ENCODE data around the gene HPSE2.
"Not testable (repeated sequence)": the region's sequence is repeated elsewhere in the genome, so short reads cannot be mapped to it uniquely, and the experiment has no call there.

Gene HPSE2

DNA sequence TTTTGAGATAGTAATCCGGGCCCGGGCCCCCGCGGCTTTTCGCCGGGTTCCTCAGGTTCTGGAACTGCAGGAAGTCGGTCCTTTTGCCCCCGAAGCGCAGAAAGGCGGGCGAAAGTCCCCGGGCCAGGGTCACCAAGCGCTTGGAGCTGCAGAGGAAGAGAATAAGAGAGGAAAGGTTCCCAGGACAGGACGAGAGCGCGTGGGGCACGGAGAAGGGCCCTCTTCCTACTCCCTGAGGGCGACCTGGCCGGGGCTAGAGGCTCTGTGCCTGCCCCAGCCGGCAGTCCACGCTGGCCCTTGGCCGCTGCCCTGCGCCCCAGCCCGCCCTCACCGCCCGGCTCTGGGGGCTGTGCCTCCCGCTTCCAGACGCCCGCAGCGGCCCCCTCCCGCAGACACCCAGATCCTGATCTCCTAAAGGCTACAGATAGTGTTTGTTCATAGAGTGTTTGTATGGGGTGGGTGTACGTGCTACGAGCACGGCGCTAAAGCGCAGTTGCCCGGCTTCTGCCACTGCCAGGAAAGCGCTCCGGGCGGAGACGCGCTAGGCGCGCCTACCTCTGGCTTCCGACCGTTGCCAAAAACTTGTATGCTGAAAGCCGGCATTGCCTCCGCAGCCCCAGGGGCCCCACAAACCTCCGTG is 3.2 kb downstream of the HPSE2 start:
- Mint-ChIP-seq H3K27me3 (peaks cover 71% of the 10 kb centered on the region), H3K36me3 (peaks cover 2% of the 10 kb centered on the region), H3K27ac (no peak overlapping the region), H3K4me3 (no peak overlapping the region), H3K4me1 (peaks cover 22% of the 10 kb centered on the region), H3K9me3 (no peaks in the 10 kb centered on the region)
- CTCF ChIA-PET = no interaction called here
- DNase-seq = no peak

DNA sequence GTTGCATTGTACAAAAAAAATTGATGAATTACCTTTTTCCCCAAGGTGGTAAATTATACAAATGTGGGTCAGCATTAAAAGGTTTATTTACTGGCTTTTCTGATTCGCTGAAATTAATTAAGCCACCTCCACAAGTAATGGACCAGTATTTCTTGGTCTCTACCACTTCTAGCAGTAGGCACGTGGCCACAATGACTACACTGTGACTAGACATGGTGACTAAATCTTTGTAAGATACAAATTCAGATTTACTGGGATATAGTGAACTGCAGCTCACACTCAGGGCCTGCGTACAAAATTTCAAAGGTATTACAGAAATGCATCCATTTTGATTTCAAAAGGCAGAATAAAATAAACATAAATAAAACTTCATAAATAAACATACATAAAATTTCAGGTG is 10.9 kb downstream of the HPSE2 start:
- Mint-ChIP-seq H3K27ac (no peak overlapping the region), H3K9me3 (no peaks in the 10 kb centered on the region), H3K27me3 (peaks cover 4% of the 10 kb centered on the region), H3K4me3 (no peak overlapping the region), H3K4me1 (no peaks in the 10 kb centered on the region), H3K36me3 (no peaks in the 10 kb centered on the region)
- CTCF ChIA-PET = no interaction called here
- no peak for DNase-seq

DNA sequence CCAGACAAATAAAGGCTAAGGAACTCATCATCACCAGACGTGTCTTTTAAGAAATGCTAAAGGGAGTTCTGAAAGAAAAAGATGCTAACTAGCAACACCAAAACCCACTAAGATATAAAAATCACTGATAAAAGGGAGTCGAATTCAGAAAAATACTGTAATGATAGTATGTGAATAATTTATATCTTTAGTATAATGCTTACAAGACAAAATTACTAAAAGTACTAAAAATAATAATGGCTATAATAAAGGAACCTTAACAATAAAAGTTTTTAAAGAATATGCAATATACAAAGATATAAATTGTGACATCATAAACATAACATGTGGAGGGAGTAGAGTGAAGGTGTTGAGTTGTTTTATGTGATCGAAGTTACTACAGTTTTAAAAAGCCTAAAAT is 28.3 kb downstream of the HPSE2 start:
- Mint-ChIP-seq H3K27ac (no peak overlapping the region), H3K9me3 (no peaks in the 10 kb centered on the region), H3K4me3 (no peak overlapping the region), H3K27me3 (no peaks in the 10 kb centered on the region), H3K36me3 (no peaks in the 10 kb centered on the region), H3K4me1 (no peaks in the 10 kb centered on the region)
- CTCF ChIA-PET = no interaction called here
- DNase-seq = no peak

DNA sequence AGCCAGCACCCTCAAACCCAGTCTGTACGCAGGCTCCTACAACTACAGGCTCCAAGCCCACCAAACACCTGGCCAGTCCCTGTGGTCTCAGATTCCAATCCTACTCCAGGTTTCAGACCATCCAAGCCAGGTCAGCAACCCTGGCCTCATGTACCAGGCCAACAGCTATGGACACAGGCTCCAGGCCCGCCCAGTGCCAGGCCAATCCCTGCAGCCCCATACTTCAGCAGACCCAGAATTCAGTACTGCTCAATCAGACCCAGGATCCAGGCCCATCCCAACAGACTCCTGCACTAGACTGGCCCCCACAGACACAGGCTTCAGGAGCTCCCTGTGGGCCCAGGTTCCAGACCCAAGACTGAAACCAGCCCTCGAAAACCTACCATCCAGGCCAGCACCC is 32.3 kb downstream of the HPSE2 start:
- H3K36me3 Mint-ChIP-seq = no peaks in the 10 kb centered on the region
- H3K9me3 Mint-ChIP-seq = no peaks in the 10 kb centered on the region
- DNase-seq = no peak
- no peak overlapping the region for H3K27ac Mint-ChIP-seq
- H3K4me3 Mint-ChIP-seq = no peak overlapping the region
- no peaks in the 10 kb centered on the region for H3K4me1 Mint-ChIP-seq
- CTCF ChIA-PET = interaction anchor here (0.6 kb wide), 1 partner anchor 522 kb away, joined by 3 read pairs; no protein-coding TSS in a partner anchor
- no peaks in the 10 kb centered on the region for H3K27me3 Mint-ChIP-seq

DNA sequence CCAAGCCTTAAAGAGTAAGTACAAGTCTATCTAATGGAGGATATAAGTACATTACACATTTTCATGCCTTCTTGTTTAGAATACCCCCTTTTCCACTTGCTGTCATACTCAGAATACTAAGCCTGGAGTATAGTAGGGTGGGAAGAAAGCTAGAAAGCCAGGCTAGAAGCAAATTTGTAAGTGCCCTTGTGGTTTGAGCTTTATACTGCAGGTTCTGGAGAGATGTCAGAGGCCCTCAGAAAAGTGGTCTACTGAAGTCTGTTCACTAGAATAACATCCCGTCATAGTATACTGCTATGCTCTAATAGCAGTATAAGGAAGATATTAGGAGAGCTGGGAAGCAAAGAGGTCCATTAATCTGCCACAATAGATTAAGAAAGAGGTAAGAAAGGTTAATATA is 62.7 kb downstream of the HPSE2 start:
- Mint-ChIP-seq H3K27me3 (no peaks in the 10 kb centered on the region), H3K4me1 (no peaks in the 10 kb centered on the region), H3K27ac (no peak overlapping the region), H3K36me3 (no peaks in the 10 kb centered on the region), H3K9me3 (no peaks in the 10 kb centered on the region), H3K4me3 (no peak overlapping the region)
- DNase-seq = no peak
- CTCF ChIA-PET = interaction anchor here (1.3 kb wide), 1 partner anchor 74 kb away, joined by 3 read pairs; no protein-coding TSS in a partner anchor

DNA sequence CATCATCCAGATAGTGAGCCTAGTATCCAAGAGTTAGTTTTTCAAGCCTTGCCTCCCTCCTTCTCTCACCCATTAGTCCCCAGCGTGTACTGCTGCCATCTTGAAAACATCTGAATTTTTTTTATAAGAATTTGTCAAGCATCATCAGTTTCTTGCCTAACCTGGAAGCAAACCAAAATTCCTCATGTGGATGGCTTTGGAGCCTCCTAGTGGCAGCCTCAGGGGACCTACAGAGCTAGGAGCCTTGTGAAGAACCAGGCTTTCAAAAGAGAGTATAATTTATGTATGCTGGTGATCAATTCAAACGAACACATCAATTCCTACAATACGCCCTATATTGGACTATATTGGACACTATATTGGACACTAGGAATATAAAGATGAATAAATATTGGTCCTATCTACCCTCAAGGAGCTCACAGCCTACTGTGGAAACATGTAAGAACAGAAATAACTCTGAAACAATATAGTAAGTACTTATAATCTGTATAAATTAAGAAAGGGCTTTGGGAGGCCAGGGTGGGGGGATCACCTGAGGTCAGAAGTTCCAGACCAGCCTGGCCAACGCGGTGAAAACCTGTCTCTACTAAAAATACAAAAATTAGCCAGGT is 63.4 kb downstream of the HPSE2 start:
- H3K9me3 Mint-ChIP-seq = no peaks in the 10 kb centered on the region
- H3K4me3 Mint-ChIP-seq = no peak overlapping the region
- H3K27ac Mint-ChIP-seq = no peak overlapping the region
- no peaks in the 10 kb centered on the region for H3K4me1 Mint-ChIP-seq
- CTCF ChIA-PET = interaction anchor here (1.3 kb wide), 1 partner anchor 74 kb away, joined by 3 read pairs; no protein-coding TSS in a partner anchor
- no peaks in the 10 kb centered on the region for H3K36me3 Mint-ChIP-seq
- DNase-seq = no peak
- no peaks in the 10 kb centered on the region for H3K27me3 Mint-ChIP-seq

DNA sequence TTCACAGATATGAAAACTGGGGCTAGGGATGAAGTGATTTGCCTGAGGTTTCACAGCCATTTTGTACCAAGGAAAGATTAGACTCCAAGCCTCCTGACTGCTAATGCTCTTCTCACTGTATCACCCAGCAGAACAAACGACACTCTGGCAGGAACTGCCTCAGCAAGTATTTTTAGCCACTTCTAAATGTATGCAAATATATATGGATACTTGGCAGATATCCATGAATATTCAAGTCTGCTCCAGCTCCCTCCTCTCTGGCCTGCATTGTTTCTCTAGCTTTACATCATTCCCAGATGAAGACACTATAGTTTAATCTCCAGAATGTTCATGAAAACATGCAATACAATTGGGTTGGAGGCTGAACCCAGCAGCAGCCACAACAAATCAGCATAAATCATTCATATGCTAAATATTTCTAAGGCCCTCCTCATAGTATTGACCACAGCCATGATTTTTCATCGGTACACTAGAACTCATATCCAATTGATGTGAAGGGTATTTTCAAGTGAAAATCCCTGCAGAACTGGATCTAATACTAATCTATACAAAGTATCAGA is 65.5 kb downstream of the HPSE2 start:
- H3K4me1 Mint-ChIP-seq = no peaks in the 10 kb centered on the region
- H3K27ac Mint-ChIP-seq = no peak overlapping the region
- no peaks in the 10 kb centered on the region for H3K27me3 Mint-ChIP-seq
- no peaks in the 10 kb centered on the region for H3K9me3 Mint-ChIP-seq
- H3K36me3 Mint-ChIP-seq = no peaks in the 10 kb centered on the region
- H3K4me3 Mint-ChIP-seq = no peak overlapping the region
- CTCF ChIA-PET = no interaction called here
- DNase-seq = no peak

DNA sequence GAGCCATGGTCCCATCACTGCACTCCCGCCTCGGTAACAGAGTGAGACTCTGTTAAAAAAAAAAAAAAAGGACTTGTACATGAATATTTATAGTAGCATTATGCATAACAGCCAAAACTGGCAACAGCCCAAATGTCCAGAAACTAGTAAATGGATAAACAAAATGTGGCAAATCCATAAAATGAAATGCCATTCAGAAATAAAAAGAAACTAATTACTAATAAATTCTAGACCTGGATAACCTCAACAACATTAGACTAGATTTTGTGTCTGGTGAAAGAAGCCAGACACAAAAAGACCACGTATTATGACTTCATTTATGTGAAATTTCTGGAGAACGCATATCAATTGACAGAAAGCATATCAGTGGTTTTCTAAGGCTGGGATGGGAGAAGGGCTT is 74.5 kb downstream of the HPSE2 start:
- H3K4me3 Mint-ChIP-seq = no peak overlapping the region
- DNase-seq = no peak
- no peaks in the 10 kb centered on the region for H3K27me3 Mint-ChIP-seq
- no peaks in the 10 kb centered on the region for H3K36me3 Mint-ChIP-seq
- H3K27ac Mint-ChIP-seq = no peak overlapping the region
- H3K4me1 Mint-ChIP-seq = no peaks in the 10 kb centered on the region
- H3K9me3 Mint-ChIP-seq = no peaks in the 10 kb centered on the region
- CTCF ChIA-PET = no interaction called here

DNA sequence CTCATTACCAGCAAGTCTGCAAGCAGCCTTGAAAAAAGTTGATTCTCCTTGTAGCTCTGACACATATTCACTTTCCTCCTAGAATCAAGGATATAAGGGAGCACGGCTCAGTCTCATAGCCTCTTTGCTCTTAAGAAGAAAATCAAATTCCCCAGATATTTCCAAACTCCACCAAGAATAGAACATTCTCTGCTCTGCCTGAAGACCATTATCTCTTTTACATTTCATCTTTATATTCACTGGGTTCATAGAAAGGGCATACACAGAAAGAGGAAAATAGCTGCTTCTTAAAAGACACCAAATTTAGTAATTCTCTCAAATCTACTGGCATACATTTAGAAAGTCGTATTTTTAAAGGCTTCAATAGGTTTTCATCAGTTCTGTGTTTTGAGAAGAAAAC is 92.0 kb downstream of the HPSE2 start:
- DNase-seq = no peak
- Mint-ChIP-seq H3K36me3 (no peaks in the 10 kb centered on the region), H3K4me3 (no peak overlapping the region), H3K27ac (no peak overlapping the region), H3K27me3 (no peaks in the 10 kb centered on the region), H3K4me1 (no peaks in the 10 kb centered on the region), H3K9me3 (no peaks in the 10 kb centered on the region)
- CTCF ChIA-PET = no interaction called here

DNA sequence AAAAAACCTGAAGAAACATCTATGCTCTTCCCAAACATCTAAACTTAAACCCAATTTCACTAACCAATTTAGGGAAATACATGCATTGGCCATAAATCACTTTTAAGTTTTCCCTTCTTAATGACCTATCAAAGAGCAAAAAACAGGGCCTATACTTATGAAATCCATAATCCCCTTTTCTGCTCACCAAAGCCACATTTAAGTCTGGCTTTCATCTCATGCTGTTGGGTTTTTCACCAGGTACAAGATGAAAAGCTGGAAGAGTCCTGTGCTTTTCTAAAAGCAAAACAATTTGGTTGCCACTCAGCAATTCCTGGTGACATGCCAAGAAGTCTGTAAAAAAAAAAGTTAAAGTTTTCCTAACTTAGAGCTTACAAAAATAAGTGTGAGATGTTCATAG is 92.6 kb downstream of the HPSE2 start:
- no peak overlapping the region for H3K4me3 Mint-ChIP-seq
- H3K4me1 Mint-ChIP-seq = no peaks in the 10 kb centered on the region
- H3K27me3 Mint-ChIP-seq = no peaks in the 10 kb centered on the region
- no peak overlapping the region for H3K27ac Mint-ChIP-seq
- H3K9me3 Mint-ChIP-seq = no peaks in the 10 kb centered on the region
- CTCF ChIA-PET = no interaction called here
- no peaks in the 10 kb centered on the region for H3K36me3 Mint-ChIP-seq
- DNase-seq = no peak

DNA sequence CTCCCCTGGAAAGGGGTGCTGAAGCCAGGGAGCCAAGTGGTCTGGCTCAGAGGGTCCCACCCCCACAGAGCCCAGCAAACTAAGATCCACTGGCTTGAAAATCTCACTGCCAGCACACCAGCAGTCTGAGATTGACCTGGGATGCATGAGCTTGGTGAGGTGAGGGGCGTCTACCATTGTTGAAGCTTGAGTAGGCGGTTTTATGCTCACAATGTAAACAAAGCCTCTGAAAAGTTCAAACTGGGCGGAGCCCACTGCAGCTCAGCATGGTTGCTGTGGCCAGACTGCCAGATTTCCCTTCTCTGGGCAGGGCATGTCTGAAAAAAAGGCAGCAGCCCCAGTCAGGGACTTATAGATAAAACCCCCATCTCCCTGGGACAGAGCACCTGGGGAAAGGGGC is 102.8 kb downstream of the HPSE2 start:
- H3K9me3 Mint-ChIP-seq, H3K36me3 Mint-ChIP-seq, H3K4me3 Mint-ChIP-seq, H3K27me3 Mint-ChIP-seq, DNase-seq, H3K27ac Mint-ChIP-seq, CTCF ChIA-PET, H3K4me1 Mint-ChIP-seq: not testable (repeated sequence)

DNA sequence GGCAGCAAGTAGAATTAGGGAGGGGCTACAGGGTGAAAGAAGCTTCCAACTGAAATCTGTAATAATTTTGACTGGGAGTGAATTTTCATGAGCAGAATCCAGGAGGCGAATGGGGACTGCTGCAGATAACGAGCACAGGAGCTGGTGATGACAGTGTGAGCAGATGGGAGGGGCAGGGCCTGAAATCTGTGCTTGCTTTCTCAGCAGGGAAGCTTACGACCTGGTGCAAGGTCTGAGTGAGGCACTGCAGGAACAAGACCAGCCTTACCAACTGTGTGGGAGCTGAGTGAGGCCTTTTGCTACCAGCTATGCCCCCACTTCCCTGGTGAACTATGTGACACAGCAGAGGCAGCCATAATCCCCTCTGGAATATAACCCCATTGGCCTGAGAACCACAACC is 109.8 kb downstream of the HPSE2 start:
- Mint-ChIP-seq H3K27ac (no peak overlapping the region), H3K9me3 (peaks cover 7% of the 10 kb centered on the region), H3K36me3 (no peaks in the 10 kb centered on the region), H3K27me3 (no peaks in the 10 kb centered on the region), H3K4me3 (no peak overlapping the region), H3K4me1 (no peaks in the 10 kb centered on the region)
- CTCF ChIA-PET = no interaction called here
- no peak for DNase-seq

DNA sequence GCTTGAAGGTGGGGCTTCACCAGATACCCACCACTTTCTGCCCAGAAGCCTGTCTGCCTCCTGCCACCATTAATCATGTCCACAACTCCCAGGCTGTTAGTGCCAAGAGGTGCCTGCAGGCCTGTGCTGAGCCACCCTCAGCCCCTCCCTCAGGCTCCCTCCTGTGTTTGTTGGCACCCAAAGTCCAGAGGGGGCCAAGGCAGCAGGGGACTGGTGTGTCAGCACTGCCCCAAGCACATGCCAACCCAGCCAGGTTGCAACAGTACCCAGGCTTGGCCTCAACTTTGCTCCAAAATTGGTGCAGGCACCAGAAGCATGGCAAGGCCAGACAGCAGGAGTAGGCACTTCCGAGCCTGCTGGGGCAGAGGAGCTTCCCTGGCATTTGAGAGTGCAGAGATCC is 111.3 kb downstream of the HPSE2 start:
- no peak overlapping the region for H3K4me3 Mint-ChIP-seq
- H3K27me3 Mint-ChIP-seq = no peaks in the 10 kb centered on the region
- no peak overlapping the region for H3K27ac Mint-ChIP-seq
- CTCF ChIA-PET = no interaction called here
- H3K4me1 Mint-ChIP-seq = no peaks in the 10 kb centered on the region
- H3K9me3 Mint-ChIP-seq = peaks cover 4% of the 10 kb centered on the region
- DNase-seq = no peak
- H3K36me3 Mint-ChIP-seq = no peaks in the 10 kb centered on the region

DNA sequence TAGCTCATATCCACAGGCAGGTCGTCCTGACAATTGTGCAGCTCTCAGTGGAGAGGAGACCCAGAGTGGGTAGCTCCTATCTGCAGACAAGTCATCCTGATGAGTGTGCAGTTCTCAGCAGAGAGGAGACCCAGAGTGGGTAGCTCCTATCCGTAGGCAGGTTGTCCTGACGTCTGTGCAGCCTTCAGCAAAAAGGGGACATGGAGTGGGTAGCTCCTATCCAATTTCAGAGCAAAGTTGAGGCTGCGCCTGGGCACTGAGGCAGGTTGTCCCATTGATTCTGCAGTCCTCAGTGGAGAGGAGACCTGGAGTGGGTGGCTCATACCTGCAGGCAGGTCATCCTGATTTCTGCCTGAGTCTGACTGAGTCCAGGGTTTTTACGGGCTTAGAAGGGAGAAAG is 111.8 kb downstream of the HPSE2 start:
- CTCF ChIA-PET = no interaction called here
- H3K4me3 Mint-ChIP-seq = no peak overlapping the region
- peaks cover 4% of the 10 kb centered on the region for H3K9me3 Mint-ChIP-seq
- H3K4me1 Mint-ChIP-seq = no peaks in the 10 kb centered on the region
- no peaks in the 10 kb centered on the region for H3K36me3 Mint-ChIP-seq
- H3K27ac Mint-ChIP-seq = no peak overlapping the region
- H3K27me3 Mint-ChIP-seq = no peaks in the 10 kb centered on the region
- DNase-seq = no peak

DNA sequence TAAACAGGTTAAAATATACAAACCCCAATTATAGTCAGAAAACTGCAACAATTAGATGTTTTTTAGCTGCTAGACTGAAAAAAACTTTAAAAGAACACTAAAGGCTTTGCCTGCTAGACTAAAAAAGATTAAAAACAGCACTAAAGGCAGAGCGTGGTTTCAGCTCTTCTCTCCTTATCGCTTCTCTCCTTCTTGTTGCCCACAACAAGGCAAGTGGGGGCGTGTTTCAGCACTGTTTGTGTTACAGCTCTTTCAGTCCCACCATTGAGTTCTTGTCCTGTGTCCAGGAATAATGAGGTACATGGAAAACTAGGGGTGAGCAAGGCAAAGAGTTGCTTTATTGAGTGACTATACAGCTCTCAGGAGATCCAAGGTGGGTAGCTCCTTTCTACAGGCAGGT is 112.3 kb downstream of the HPSE2 start:
- no peaks in the 10 kb centered on the region for H3K27me3 Mint-ChIP-seq
- no peaks in the 10 kb centered on the region for H3K36me3 Mint-ChIP-seq
- H3K4me3 Mint-ChIP-seq = no peak overlapping the region
- no peaks in the 10 kb centered on the region for H3K4me1 Mint-ChIP-seq
- DNase-seq = no peak
- CTCF ChIA-PET = no interaction called here
- H3K27ac Mint-ChIP-seq = no peak overlapping the region
- H3K9me3 Mint-ChIP-seq = peaks cover 4% of the 10 kb centered on the region

Data from activated naive CD4-positive, alpha-beta T cell treated with anti-CD3 and anti-CD28 coated beads, Interleukin-2, amount 10 ng/mL, durations not matched to agents 7 days and 5 days (primary cell).